Measurements from ENCODE around the gene SLIT3. TPM values are rescaled to one million over a fixed set of nuclear protein-coding genes. Genes with fewer than 3 reads are reported as not detected.
A peak's percentile ranks its signal among the peaks of the same experiment; 100 is the strongest.

Gene SLIT3
- total RNA-seq, 3 donors from 2014 or later = 30.7 to 103 (median 54.1) TPM

GRCh38 chr5:169063316-169063953 lies 237.5 kb downstream of the SLIT3 start:
- Histone ChIP-seq H3K27me3 (no peaks in the 10 kb centered on the region), H3K27ac (peak overlapping the region in 1 of 2 donors; percentile 52), H3K4me1 (no peaks in the 10 kb centered on the region), H3K4me3 (no peak overlapping the region), H3K36me3 (no peaks in the 10 kb centered on the region), H3K9me3 (no peaks in the 10 kb centered on the region)
- TF ChIP-seq CTCF (IDR thresholded peaks at IDR 0.05) (no peak), POLR2A (IDR thresholded peaks at IDR 0.05) (no peak), POLR2AphosphoS5 (IDR thresholded peaks at IDR 0.05) (no peak)
- DNase-seq (ENCODE audit: low spot score in 2 of 2) = no peak
- intact Hi-C loops (cut with DNase I; ENCODE audit: low total_unique reads) = no loop called here

- intact Hi-C loops (cut with DNase I; ENCODE audit: low total_unique reads) = no loop called here
- no peaks in the 10 kb centered on the region for H3K4me1 ChIP-seq
- no peaks in the 10 kb centered on the region for H3K27me3 ChIP-seq
- DNase-seq (ENCODE audit: low spot score in 2 of 2) = no peak
- H3K9me3 ChIP-seq = no peaks in the 10 kb centered on the region
- no peak overlapping the region for H3K4me3 ChIP-seq
- H3K36me3 ChIP-seq = no peaks in the 10 kb centered on the region
- no peak overlapping the region for H3K27ac ChIP-seq
- TF ChIP-seq POLR2AphosphoS5 (IDR thresholded peaks at IDR 0.05) (no peak), POLR2A (IDR thresholded peaks at IDR 0.05) (no peak), CTCF (IDR thresholded peaks at IDR 0.05) (no peak)
Observed at GRCh38 chr5:169062690-169063089, 238.2 kb downstream of the SLIT3 start.

- Histone ChIP-seq H3K27me3 (no peaks in the 10 kb centered on the region), H3K27ac (no peak overlapping the region), H3K36me3 (no peaks in the 10 kb centered on the region), H3K9me3 (no peaks in the 10 kb centered on the region), H3K4me3 (no peak overlapping the region), H3K4me1 (peaks cover 0 to 5% of the 10 kb centered on the region in 2 donors)
- intact Hi-C loops (cut with DNase I; ENCODE audit: low total_unique reads) = no loop called here
- TF ChIP-seq CTCF (IDR thresholded peaks at IDR 0.05) (no peak), POLR2A (IDR thresholded peaks at IDR 0.05) (no peak), POLR2AphosphoS5 (IDR thresholded peaks at IDR 0.05) (no peak)
- DNase-seq (ENCODE audit: low spot score in 2 of 2) = no peak
Observed at GRCh38 chr5:169054506-169054905, 246.4 kb downstream of the SLIT3 start.

- no peak for DNase-seq (ENCODE audit: low spot score in 2 of 2)
- H3K4me1 ChIP-seq = peaks cover 0 to 5% of the 10 kb centered on the region in 2 donors
- H3K27ac ChIP-seq = peak overlapping the region in 1 of 2 donors; percentile 43
- intact Hi-C loops (cut with DNase I; ENCODE audit: low total_unique reads) = no loop called here
- TF ChIP-seq POLR2AphosphoS5 (IDR thresholded peaks at IDR 0.05) (no peak), CTCF (IDR thresholded peaks at IDR 0.05) (no peak), POLR2A (IDR thresholded peaks at IDR 0.05) (no peak)
- no peaks in the 10 kb centered on the region for H3K36me3 ChIP-seq
- no peaks in the 10 kb centered on the region for H3K9me3 ChIP-seq
- H3K27me3 ChIP-seq = no peaks in the 10 kb centered on the region
- H3K4me3 ChIP-seq = no peak overlapping the region
Observed at GRCh38 chr5:169052207-169052606, 248.7 kb downstream of the SLIT3 start.

- H3K27ac ChIP-seq = peak overlapping the region in 1 of 2 donors; percentile 38
- no peaks in the 10 kb centered on the region for H3K36me3 ChIP-seq
- intact Hi-C loops (cut with DNase I; ENCODE audit: low total_unique reads) = no loop called here
- H3K9me3 ChIP-seq = no peaks in the 10 kb centered on the region
- no peaks in the 10 kb centered on the region for H3K27me3 ChIP-seq
- DNase-seq (ENCODE audit: low spot score in 2 of 2) = no peak
- peaks cover 0 to 5% of the 10 kb centered on the region in 2 donors for H3K4me1 ChIP-seq
- no peak overlapping the region for H3K4me3 ChIP-seq
- TF ChIP-seq POLR2A (IDR thresholded peaks at IDR 0.05) = no peak
- TF ChIP-seq POLR2AphosphoS5 (IDR thresholded peaks at IDR 0.05) = no peak
- no peak for TF ChIP-seq CTCF (IDR thresholded peaks at IDR 0.05)
Observed at GRCh38 chr5:169051351-169051750, 249.6 kb downstream of the SLIT3 start.

Data from breast epithelium (tissue), 4 donors.